GOT3 (cell line): ENCODE data around the gene CORO7.
A peak's percentile ranks its signal among the peaks of the same experiment; 100 is the strongest.
"Not testable (repeated sequence)": the region's sequence is repeated elsewhere in the genome, so short reads cannot be mapped to it uniquely, and the experiment has no call there.

ENCODE experiments used
- DNase-seq: peaks from one replicate; lab custom pipeline; 2025; ENCODE audit warnings: mixed read lengths; lab: John Stamatoyannopoulos, UW

CORO7 gene

GRCh38 chr16:4337540-4338088, 78.8 kb downstream of the CORO7 start:
- no peak for DNase-seq

GRCh38 chr16:4336701-4337539, 79.5 kb downstream of the CORO7 start:
- DNase-seq = no peak

GRCh38 chr16:4334724-4335495, 81.5 kb downstream of the CORO7 start:
- no peak for DNase-seq

DNA sequence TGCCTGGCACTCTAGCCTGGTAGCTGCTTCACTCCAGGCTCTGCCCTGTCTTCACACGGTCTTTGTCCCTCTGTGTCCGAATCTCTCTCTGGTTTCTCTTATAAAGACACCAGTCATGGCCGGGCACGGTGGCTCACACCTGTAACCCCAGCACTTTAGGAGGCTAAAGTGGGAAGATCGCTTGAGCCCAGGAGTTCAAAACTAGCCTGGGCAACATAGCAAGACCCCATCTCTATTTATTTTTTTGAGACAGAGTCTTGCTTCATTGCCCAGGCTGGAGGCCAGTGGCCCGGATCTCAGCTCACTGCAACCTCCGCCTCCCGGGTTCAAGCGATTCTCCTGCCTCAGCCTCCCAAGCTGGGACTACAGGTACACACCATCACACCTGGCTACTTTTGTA, 82.7 kb downstream of the CORO7 start:
- DNase-seq = not testable (repeated sequence)

GRCh38 chr16:4333308-4333638, 83.1 kb downstream of the CORO7 start:
- DNase-seq = no peak

- no peak for DNase-seq
These were observed 83.6 kb downstream of the CORO7 start for GRCh38 chr16:4332623-4333307.

GRCh38 chr16:4332083-4332482, 84.3 kb downstream of the CORO7 start:
- DNase-seq = no peak

GRCh38 chr16:4330277-4330874, 86.0 kb downstream of the CORO7 start:
- peak; percentile 27 for DNase-seq

- no peak for DNase-seq
These were observed 87.3 kb downstream of the CORO7 start for GRCh38 chr16:4328782-4329775.

DNA sequence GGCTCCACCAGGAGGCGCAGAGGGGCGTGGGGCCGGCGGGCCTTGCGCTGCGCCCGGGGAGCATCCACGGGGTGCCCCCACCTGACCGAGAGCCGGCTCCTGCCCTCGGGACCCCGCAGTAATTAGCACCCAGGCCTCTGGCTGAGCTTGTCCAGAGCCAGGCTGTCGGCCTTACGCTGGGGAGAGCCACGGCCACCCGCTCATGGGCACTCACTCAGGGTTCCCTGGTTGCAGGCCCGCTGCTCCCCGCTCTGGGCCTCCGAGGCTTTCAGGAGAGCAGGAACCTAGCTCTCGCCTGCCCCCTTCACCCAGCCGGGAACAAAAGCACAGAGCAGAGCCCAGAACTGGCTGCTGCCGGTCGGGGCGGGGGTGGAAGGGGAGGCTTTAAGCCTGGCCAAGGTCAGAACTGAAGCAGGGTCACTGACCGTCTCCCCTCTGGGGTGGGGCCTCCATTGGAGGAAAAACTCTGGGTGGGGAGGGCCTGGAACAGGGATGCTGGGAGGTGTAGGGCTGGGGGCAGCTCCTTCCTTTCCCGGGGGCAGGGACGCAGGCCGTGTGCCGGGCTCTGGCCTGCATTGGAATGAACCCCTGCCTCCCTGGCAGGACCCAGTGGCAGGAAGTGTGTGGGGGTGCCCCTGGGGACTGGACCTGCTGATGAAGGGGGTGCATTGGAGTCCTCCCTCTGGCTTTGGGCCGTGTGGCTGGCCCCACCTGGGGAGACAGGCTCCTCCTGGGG, 88.2 kb downstream of the CORO7 start:
- no peak for DNase-seq

DNA sequence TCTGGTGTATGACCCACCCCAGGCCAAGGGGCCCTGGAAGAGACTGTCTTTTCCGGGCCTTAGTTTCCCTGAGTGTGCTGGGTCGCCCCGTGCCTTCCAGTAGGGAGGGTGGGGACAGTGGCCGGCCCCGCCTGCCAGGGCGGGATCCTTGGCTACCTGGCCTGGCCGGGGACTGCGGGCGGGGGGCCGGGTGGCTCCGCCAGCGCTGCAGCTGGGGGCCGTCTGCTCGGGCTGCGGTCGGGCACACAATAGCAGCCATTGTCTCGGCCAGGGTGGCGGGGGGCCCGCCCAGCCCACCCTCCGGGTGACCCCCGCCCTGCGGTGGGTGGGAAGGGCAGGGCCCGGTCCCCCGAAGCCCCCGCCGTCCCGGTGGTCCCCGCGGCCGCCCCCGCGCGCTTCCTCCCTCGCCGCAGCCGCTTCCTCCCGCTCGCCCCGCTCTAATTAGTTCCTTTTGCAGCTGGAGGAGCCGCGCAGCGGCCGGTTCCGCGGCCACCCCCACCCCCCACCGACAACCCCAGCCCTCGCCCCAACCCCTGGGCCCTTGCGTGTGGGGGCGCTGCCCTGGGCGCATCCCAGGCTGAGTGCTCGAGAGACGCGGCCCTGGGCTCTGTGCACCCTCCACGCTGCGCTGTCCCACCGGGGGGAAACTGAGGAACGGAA, 88.9 kb downstream of the CORO7 start:
- DNase-seq = no peak

- DNase-seq = no peak
These were observed 91.1 kb downstream of the CORO7 start for GRCh38 chr16:4325253-4325758.

DNA sequence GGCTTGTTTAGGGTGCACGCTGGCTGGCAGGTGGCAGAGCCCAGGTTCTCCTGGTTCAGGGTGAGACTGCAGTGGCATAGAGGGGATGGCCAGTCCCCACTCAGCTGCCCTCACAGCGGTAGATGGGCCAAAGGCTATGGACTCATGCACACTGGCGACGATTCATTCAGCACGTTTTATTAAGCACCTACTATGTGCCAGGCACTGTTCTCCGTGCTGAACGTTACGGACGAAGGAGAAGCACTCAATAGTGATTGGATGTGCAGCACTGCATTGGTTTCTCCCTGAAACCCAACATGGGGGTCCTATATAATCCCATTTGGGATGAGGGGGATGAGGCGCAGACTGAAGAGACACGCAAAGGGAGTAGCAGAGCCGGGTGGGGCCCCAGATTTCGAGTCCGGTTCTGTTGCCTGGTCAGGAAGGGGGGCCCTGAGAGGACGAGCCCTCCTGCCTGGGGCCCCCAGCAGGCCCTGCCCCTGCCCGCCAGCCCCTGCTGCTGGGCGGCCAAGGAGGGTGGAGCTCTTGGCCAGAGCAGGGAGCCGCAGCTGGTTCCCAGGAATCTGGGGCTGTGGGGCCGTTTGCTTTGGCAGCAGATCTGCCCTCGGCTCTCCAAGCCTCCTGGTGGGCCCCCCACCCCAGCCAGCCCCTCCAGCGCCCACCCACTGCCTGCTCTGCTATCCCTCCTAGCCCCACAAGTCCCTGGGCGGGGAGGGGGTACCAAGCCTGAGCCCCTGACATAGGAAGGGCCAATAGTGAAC, 91.7 kb downstream of the CORO7 start:
- DNase-seq = no peak

GRCh38 chr16:4323845-4324488, 92.4 kb downstream of the CORO7 start:
- DNase-seq = no peak

- no peak for DNase-seq
These were observed 93.1 kb downstream of the CORO7 start for GRCh38 chr16:4323071-4323844.

- no peak for DNase-seq
These were observed 94.0 kb downstream of the CORO7 start for GRCh38 chr16:4322121-4323052.
